GM18951 (cell line): ENCODE data around the gene AGAP1.

Source experiments
- POLR2A ChIP-seq: IDR thresholded peaks from 4 replicates; pipeline ENCODE4 v1.6.1; 2011; ENCODE audit warnings: mild to moderate bottlenecking; ENCODE audit not compliant: insufficient read length, insufficient read depth; ENCODE audit errors: extremely low read depth
- in situ Hi-C: fragments of 300-500 bp; cut with MboI; formaldehyde crosslinking; loops from one replicate; pipeline ENCODE4 v1.12.0; 2022; ENCODE audit warnings: low sequenced_read_pairs, mixed read lengths, inconsistent platforms; ENCODE audit not compliant: unreplicated experiment

The AGAP1 gene

GRCh38 chr2:235614900-235615712, 121.3 kb downstream of the AGAP1 start:
- in situ Hi-C loops, result no loop called here
- no peak for TF ChIP-seq POLR2A

- TF ChIP-seq POLR2A, result no peak
- in situ Hi-C loops, result no loop called here
These were observed 123.0 kb downstream of the AGAP1 start for GRCh38 chr2:235616885-235617284.

GRCh38 chr2:235618039-235618438, 124.2 kb downstream of the AGAP1 start:
- no peak for TF ChIP-seq POLR2A
- in situ Hi-C loops, result no loop called here

- in situ Hi-C loops, result no loop called here
- no peak for TF ChIP-seq POLR2A
These were observed 125.7 kb downstream of the AGAP1 start for GRCh38 chr2:235619544-235619943.

- no peak for TF ChIP-seq POLR2A
- in situ Hi-C loops, result no loop called here
These were observed 127.9 kb downstream of the AGAP1 start for GRCh38 chr2:235621736-235622135.

GRCh38 chr2:235623111-235623510, 129.3 kb downstream of the AGAP1 start:
- in situ Hi-C loops, result no loop called here
- TF ChIP-seq POLR2A, result no peak

- no peak for TF ChIP-seq POLR2A
These were observed 129.9 kb downstream of the AGAP1 start for GRCh38 chr2:235623752-235624151.

GRCh38 chr2:235626658-235627057, 132.8 kb downstream of the AGAP1 start:
- no peak for TF ChIP-seq POLR2A
- in situ Hi-C loops, result no loop called here

More at GRCh38 chr2:235623752-235624151, 129.9 kb downstream of the AGAP1 start:
- in situ Hi-C loops, result no loop called here

GRCh38 chr2:235627682-235628081, 133.8 kb downstream of the AGAP1 start:
- in situ Hi-C loops, result no loop called here
- no peak for TF ChIP-seq POLR2A

GRCh38 chr2:235630718-235631296, 137.0 kb downstream of the AGAP1 start:
- in situ Hi-C loops, result no loop called here
- TF ChIP-seq POLR2A, result no peak

GRCh38 chr2:235634435-235635158, 140.8 kb downstream of the AGAP1 start:
- no peak for TF ChIP-seq POLR2A
- in situ Hi-C loops, result no loop called here

GRCh38 chr2:235636546-235636945, 142.7 kb downstream of the AGAP1 start:
- no peak for TF ChIP-seq POLR2A
- in situ Hi-C loops, result no loop called here

GRCh38 chr2:235637896-235638295, 144.1 kb downstream of the AGAP1 start:
- in situ Hi-C loops, result no loop called here
- no peak for TF ChIP-seq POLR2A

GRCh38 chr2:235638541-235639427, 144.9 kb downstream of the AGAP1 start:
- in situ Hi-C loops, result no loop called here
- TF ChIP-seq POLR2A, result no peak
